Fibroblast of lung (primary cell): ENCODE data around the gene HIVEP3.

ENCODE experiments used
- EZH2 ChIP-seq: IDR thresholded peaks from 2 replicates; pipeline ENCODE4 v1.5.1; 2012; ENCODE audit warnings: low read length, control low read depth, mild to moderate bottlenecking; ENCODE audit errors: missing control alignments
- TF ChIP-seq, protein P1 (sequence below), 2 donors: IDR thresholded peaks in 1 of 2; conservative IDR thresholded peaks in 1 of 2; 1 replicate in 1 of 2; 2 replicates in 1 of 2; pipeline ENCODE4 v1.5.1; 2011 to 2012; ENCODE audit warnings: low read length in 2 of 2, control low read depth in 1 of 2, inconsistent platforms in 1 of 2, low read depth in 1 of 2, mild to moderate bottlenecking in 1 of 2

GRCh38 chr1:41615316-41615715, 303.4 kb downstream of the HIVEP3 start:
- TF ChIP-seq, protein P1, sequence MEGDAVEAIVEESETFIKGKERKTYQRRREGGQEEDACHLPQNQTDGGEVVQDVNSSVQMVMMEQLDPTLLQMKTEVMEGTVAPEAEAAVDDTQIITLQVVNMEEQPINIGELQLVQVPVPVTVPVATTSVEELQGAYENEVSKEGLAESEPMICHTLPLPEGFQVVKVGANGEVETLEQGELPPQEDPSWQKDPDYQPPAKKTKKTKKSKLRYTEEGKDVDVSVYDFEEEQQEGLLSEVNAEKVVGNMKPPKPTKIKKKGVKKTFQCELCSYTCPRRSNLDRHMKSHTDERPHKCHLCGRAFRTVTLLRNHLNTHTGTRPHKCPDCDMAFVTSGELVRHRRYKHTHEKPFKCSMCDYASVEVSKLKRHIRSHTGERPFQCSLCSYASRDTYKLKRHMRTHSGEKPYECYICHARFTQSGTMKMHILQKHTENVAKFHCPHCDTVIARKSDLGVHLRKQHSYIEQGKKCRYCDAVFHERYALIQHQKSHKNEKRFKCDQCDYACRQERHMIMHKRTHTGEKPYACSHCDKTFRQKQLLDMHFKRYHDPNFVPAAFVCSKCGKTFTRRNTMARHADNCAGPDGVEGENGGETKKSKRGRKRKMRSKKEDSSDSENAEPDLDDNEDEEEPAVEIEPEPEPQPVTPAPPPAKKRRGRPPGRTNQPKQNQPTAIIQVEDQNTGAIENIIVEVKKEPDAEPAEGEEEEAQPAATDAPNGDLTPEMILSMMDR (conservative IDR thresholded peaks at IDR 0.05 in 1 of 2, IDR thresholded peaks at IDR 0.05 in 1 of 2; ENCODE audit: low read depth in 1 of 2, low read length in 2 of 2), result no peak
- no peak for TF ChIP-seq EZH2
